Endothelial cell of umbilical vein (primary cell): ENCODE measurements around the gene PYGO1. TPM values are rescaled to one million over a fixed set of nuclear protein-coding genes. Genes with fewer than 3 reads are reported as not detected.
A peak's percentile ranks its signal among the peaks of the same experiment; 100 is the strongest.

Source experiments
- BruUV-seq: library from RNA; stranded (reverse); fragments of 400-500 nt; replicated peaks from 2 replicates; lab custom pipeline; 2021; lab: Mats Ljungman, UMichigan
- CTCF ChIA-PET: fragments of 300-600, 350-600 bp; sonication (Branson Sonifier 250); formaldehyde crosslinking; loops from one replicate; lab custom pipeline; 2021; ENCODE audit warnings: antibody characterized with exemption, inconsistent platforms; lab: Charles Lee
- POLR2A ChIA-PET: fragments of 300-600, 350-600 bp; sonication (Branson Sonifier 250); formaldehyde crosslinking; loops from one replicate; lab custom pipeline; 2021; ENCODE audit warnings: antibody characterized with exemption, inconsistent platforms; lab: Charles Lee
- DNase-seq: peaks from one replicate; pipeline ENCODE4 v3.0.0-alpha.2; 2011; ENCODE audit warnings: low read depth, low spot score
- FAIRE-seq: peaks from 2 replicates; lab custom pipeline; 2011; peaks lifted over from hg19 to GRCh38; lab: Jason Lieb, UNC
- H2AFZ ChIP-seq: 2 replicates; pipeline ENCODE4 v1.6.0; 2012; ENCODE audit warnings: low read depth, low read length, control low read depth, inconsistent platforms
- H3K27ac ChIP-seq: 2 replicates; pipeline ENCODE4 v1.5.1; 2011; ENCODE audit warnings: low read depth, mild to moderate bottlenecking, control low read depth, low read length, moderate library complexity; ENCODE audit not compliant: insufficient read depth
- H3K27me3 ChIP-seq, 2 experiments: 2 replicates each; pipeline versions ENCODE4 v1.6.0 to v1.6.1; 2011; ENCODE audit warnings: low read length in 2 of 2, mixed read lengths in 1 of 2; ENCODE audit not compliant: control insufficient read depth in 2 of 2, insufficient read depth in 2 of 2
- H3K36me3 ChIP-seq, 2 experiments: 2 replicates in 1 of 2; 3 replicates in 1 of 2; pipeline ENCODE4 v1.5.1; 2011; ENCODE audit warnings: low read length in 2 of 2, mild to moderate bottlenecking in 1 of 2, moderate library complexity in 1 of 2; ENCODE audit not compliant: control insufficient read depth in 2 of 2, insufficient read depth in 2 of 2; ENCODE audit errors: extremely low read depth in 1 of 2
- H3K4me1 ChIP-seq: 3 replicates; pipeline ENCODE4 v1.5.1; 2011; ENCODE audit warnings: mild to moderate bottlenecking, low read length; ENCODE audit not compliant: control insufficient read depth, insufficient read depth; ENCODE audit errors: extremely low read depth
- H3K4me2 ChIP-seq: 2 replicates; pipeline ENCODE4 v1.6.1; 2011; ENCODE audit warnings: low read length, control low read depth, mixed read lengths; ENCODE audit not compliant: insufficient read depth
- H3K4me3 ChIP-seq, 3 experiments: fragments of 200-600 bp in 1 of 3; sonication (generic), shearing (Covaris generic) in 1 of 3; replicated peaks in 1 of 3; 2 replicates each; pipeline ENCODE4 v1.5.1; 2011 to 2016; ENCODE audit warnings: control low read depth in 3 of 3, low read length in 3 of 3, mild to moderate bottlenecking in 2 of 3, inconsistent platforms in 1 of 3, low read depth in 1 of 3, moderate library complexity in 1 of 3; ENCODE audit not compliant: insufficient read depth in 1 of 3
- H3K79me2 ChIP-seq: 2 replicates; pipeline ENCODE4 v1.6.0; 2012; ENCODE audit warnings: low read length, inconsistent platforms; ENCODE audit not compliant: control insufficient read depth, insufficient read depth
- H3K9ac ChIP-seq: replicated peaks from 2 replicates; pipeline ENCODE3; 2011; ENCODE audit warnings: low read length, control low read depth; ENCODE audit not compliant: insufficient read depth; ENCODE audit errors: extremely low read depth
- H3K9me1 ChIP-seq: replicated peaks from 3 replicates; pipeline ENCODE4 v1.6.0; 2011; ENCODE audit warnings: mild to moderate bottlenecking, low read length; ENCODE audit not compliant: control insufficient read depth, insufficient read depth; ENCODE audit errors: extremely low read depth
- H3K9me3 ChIP-seq: replicated peaks from 2 replicates; pipeline ENCODE4 v1.5.1; 2012; ENCODE audit warnings: low read length, inconsistent platforms; ENCODE audit not compliant: control insufficient read depth, insufficient read depth
- H4K20me1 ChIP-seq: replicated peaks from 2 replicates; pipeline ENCODE3; 2011; ENCODE audit warnings: mild to moderate bottlenecking, low read length; ENCODE audit not compliant: control insufficient read depth, insufficient read depth; ENCODE audit errors: extremely low read depth
- CTCF ChIP-seq, 2 donors: IDR thresholded peaks; 1 replicate in 1 of 2; 2 replicates in 1 of 2; pipeline ENCODE4 v1.5.1; 2011; ENCODE audit warnings: low read length in 2 of 2, mild to moderate bottlenecking in 2 of 2, moderate library complexity in 2 of 2, control low read depth in 1 of 2, inconsistent platforms in 1 of 2, low read depth in 1 of 2; ENCODE audit not compliant: insufficient read depth in 1 of 2; ENCODE audit errors: extremely low read depth in 1 of 2
- EZH2 ChIP-seq: IDR thresholded peaks from 2 replicates; pipeline ENCODE4 v1.6.1; 2012; ENCODE audit warnings: borderline replicate concordance, low read depth, mild to moderate bottlenecking, moderate library complexity, low read length, inconsistent platforms; ENCODE audit not compliant: severe bottlenecking
- FOS ChIP-seq: IDR thresholded peaks from 2 replicates; pipeline ENCODE4 v1.6.1; 2011; ENCODE audit warnings: mild to moderate bottlenecking, low read length, moderate library complexity, borderline replicate concordance; ENCODE audit not compliant: insufficient read depth
- GATA2 ChIP-seq: IDR thresholded peaks from 2 replicates; pipeline ENCODE4 v1.7.0; 2011; ENCODE audit warnings: low read depth, mild to moderate bottlenecking, moderate library complexity, mixed read lengths, low read length; ENCODE audit not compliant: insufficient read length, insufficient read depth
- JUN ChIP-seq: IDR thresholded peaks from 2 replicates; pipeline ENCODE4 v1.6.1; 2011; ENCODE audit warnings: borderline replicate concordance, low read depth; ENCODE audit not compliant: insufficient read length, insufficient read depth
- MAX ChIP-seq: IDR thresholded peaks from 2 replicates; pipeline ENCODE4 v1.6.1; 2011; ENCODE audit not compliant: insufficient read depth, insufficient read length
- MYC ChIP-seq: IDR thresholded peaks from one replicate; pipeline ENCODE4 v1.6.1; 2011; ENCODE audit warnings: mild to moderate bottlenecking, low read depth, low read length
- POLR2A ChIP-seq: IDR thresholded peaks from 2 replicates; pipeline ENCODE4 v1.6.1; 2012; ENCODE audit warnings: low read depth, mild to moderate bottlenecking, control low read depth, low read length
- POLR2AphosphoS5 ChIP-seq: IDR thresholded peaks from 2 replicates; pipeline ENCODE4 v1.6.1; 2012; ENCODE audit warnings: low read depth, mild to moderate bottlenecking, control low read depth, low read length, moderate library complexity; ENCODE audit not compliant: insufficient read depth
- dilution Hi-C: fragments of 300-500 bp; cut with MboI; formaldehyde crosslinking; loops from one replicate; pipeline ENCODE4 v1.15.0; 2019; ENCODE audit warnings: low sequenced_read_pairs; ENCODE audit not compliant: extremely low pct_ligation_motif_present
- intact Hi-C: fragments of 100-400 bp; cut with micrococcal nuclease; formaldehyde crosslinking; loops from one replicate; pipeline ENCODE4 v1.10.0; 2022
- polyA plus RNA-seq, 4 experiments: library from polyadenylated mRNA; depleted of rRNA in 3 of 4; stranded (reverse) in 3 of 4; unstranded in 1 of 4; fragments of >200 nt; gene quantifications; 2 replicates each; pipeline versions ENCODE4 v1.2.1 to v1.2.3, GENCODE V29; 2011 to 2012; ENCODE audit warnings: missing spikeins in 1 of 4
- total RNA-seq: library from RNA; stranded (reverse); gene quantifications from 2 replicates; pipeline ENCODE4 v1.2.3, GENCODE V29; 2021

PYGO1 gene
- total and polyA plus RNA-seq, 2 donors (not counting 3 experiments of a cell fraction or from before 2014, with no cell fraction given) = 1.9 to 7.6 TPM

GRCh38 chr15:55564347-55565145, 23.6 kb downstream of the PYGO1 start:
- H4K20me1 ChIP-seq = no peaks in the 10 kb centered on the region
- no peak overlapping the region for H3K9ac ChIP-seq
- no peak overlapping the region for H3K4me2 ChIP-seq
- H3K4me1 ChIP-seq = no peaks in the 10 kb centered on the region
- no peaks in the 10 kb centered on the region for H3K79me2 ChIP-seq
- no peak for FAIRE-seq
- H3K9me3 ChIP-seq = no peaks in the 10 kb centered on the region
- no peak overlapping the region for H2AFZ ChIP-seq
- no peaks in the 10 kb centered on the region for H3K36me3 ChIP-seq
- CTCF ChIA-PET = no interaction called here
- H3K27ac ChIP-seq = no peak overlapping the region
- no TSS peak for BruUV-seq
- POLR2A ChIA-PET = no interaction called here
- dilution Hi-C loops (no loop called here), intact Hi-C loops (no loop called here)
- TF ChIP-seq FOS (no peak), MAX (no peak), JUN (no peak), MYC (no peak), GATA2 (no peak), CTCF (IDR thresholded peaks at IDR 0.05; ENCODE audit: extremely low read depth in 1 of 2, insufficient read depth in 1 of 2, low read depth in 1 of 2, low read length in 2 of 2) (peak in 1 of 2 donors; percentile 13), EZH2 (no peak), POLR2A (no peak), POLR2AphosphoS5 (no peak)
- DNase-seq = no peak
- no peak overlapping the region for H3K4me3 ChIP-seq
- no peaks in the 10 kb centered on the region for H3K27me3 ChIP-seq
- H3K9me1 ChIP-seq = no peaks in the 10 kb centered on the region
